Eye (tissue), 1 donor: ENCODE data around the gene RANBP3L.

Experiments used
- DNase-seq: peaks from one replicate; pipeline ENCODE4 v3.0.0-alpha.2; 2015

Gene RANBP3L

GRCh38 chr5:36242534-36243485, 58.9 kb downstream of the RANBP3L start:
- peak; percentile 21 for DNase-seq

- DNase-seq = peak; percentile 99
Measured at GRCh38 chr5:36241631-36242533, 59.8 kb downstream of the RANBP3L start, which contains the start of gene NADK2. Gene NADK2, minus strand, starts transcription at chr5:36241925. Its CDS starts 127 bp downstream, at chr5:36241798.

DNA sequence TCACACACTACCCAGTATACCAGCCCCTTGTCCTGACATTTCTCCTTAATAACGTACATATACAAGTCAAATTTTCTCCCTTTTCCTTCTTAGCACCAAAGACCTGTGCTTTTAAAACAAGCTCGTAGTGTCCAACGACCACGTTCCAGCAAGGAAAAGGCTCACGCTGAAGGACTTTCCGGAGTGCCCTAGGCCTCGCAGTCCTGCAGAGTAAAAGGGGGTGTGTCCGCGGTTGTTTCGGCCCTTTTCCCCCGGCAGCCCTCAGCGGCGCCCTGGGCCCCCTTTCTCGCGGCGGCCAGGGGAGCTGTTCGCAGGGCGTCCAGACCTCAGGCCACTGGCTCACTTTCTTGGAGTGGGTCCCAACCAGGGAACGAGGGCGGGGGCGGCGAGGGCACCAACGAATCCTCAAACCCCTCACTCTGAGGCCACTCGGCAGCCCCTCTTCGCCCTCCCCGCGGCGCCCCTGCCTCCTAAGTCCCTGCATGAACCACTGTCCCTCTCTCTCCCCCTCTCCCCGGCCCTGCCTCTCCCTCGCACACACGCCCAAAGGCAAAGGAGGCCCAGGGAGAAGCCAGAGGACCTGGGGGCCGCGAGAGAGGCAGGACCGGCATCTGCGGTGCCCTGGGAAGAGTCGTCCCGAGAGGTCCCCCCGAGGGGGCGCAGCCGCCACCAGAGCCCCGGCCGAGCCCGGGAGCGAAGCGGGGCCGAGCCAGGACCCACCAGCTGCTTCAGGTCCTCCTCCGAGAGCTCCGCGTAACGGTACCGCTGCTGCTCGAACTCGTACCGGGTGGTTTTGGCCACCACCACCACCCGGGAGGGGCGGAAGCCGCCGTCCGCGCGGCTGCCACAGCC, 60.7 kb downstream of the RANBP3L start:
- DNase-seq = peak; percentile 90

DNA sequence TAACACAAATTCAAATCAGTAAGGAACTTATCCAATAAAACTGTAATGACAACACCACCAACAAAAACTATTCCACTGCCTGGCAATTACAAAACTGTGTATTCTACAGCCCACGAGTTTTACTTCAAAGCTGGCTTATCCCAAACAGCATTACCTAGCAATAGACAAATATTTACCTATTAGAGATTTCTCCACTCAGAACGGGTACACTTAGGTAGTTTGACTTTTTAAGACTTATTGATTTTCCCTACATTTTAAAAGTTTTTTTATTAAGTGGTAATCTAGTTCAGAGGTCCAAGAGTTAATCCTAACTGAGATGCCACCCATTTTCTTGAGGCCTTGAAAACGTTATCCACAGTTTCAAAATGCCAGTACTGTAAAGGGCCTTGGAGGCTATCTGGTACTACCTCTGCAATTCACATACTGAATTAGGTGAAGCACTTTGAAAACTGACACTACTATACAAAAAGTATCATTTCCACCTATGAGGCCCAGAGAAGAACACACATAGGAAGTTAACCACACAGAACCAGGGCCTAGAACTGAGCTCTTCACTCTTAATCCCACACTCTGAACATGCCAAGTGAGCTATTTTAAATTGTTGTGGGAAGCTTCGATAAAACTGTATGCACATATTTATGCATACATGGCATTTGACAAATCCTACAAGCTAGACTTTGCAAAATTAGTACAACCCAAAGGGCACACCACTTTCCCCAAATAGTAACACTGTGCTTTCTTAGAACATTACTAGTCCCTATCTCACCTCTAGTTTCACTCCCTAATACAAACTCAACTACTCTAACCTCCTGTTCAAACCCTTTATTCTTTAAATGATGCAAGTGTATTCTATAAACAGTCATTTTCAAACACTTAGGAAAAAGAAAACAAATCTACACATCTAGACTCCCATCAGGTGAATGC, 62.1 kb downstream of the RANBP3L start:
- no peak for DNase-seq

DNA sequence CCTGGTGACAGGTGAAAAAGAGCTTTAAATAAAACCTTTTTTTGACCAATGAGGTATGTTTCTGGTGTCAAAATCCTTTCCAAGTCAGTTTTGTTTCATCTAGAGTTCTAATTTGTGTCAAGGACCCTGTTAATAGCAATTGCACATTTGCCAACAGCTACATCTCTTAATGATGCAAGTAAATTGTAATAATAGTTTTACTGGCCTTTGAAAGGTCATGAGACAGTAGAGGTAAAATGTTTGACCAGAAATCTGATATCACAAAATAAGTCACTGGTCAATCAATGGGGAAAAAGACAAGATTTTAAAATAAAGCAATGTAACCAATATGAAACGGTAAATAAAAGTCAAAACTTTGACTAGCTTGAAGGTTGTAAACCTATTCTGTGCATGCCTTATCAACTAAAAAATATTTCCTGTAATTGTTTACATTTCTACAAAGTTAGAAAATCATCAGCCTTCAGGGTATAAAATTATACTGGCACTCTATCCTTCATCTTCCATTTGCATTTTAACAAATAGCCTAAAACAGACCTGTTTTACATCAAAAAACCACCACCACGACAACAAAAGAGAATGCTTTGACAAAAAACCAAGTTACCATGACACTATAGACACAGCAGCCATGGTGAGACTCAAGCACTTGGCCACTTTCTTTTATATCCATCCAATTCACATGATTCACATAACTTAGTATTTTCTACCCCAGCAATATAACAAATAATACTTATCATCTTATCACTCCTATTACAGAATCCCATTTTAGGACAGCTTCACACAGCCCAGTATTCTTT, 63.0 kb downstream of the RANBP3L start:
- no peak for DNase-seq

- no peak for DNase-seq
Measured at GRCh38 chr5:36237751-36238150, 64.0 kb downstream of the RANBP3L start.

DNA sequence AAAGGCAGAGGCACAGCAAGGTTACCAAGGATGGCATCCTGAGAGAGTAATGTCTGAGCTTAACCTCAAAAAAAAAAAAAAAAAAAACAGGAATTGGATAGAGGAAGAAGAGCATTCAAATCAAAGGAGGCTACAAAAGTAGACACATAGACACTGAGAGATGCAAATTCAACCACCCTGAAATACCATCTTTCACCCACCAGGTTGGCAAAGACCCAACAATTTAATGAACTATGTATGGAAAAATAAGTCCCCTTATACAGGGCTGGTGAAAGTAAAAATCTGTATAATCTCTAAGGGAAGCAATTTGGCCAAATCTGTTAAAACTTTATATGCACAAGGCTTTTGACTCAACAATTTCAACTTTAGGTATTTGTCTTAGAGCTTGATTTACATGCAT, 64.9 kb downstream of the RANBP3L start:
- DNase-seq = no peak

DNA sequence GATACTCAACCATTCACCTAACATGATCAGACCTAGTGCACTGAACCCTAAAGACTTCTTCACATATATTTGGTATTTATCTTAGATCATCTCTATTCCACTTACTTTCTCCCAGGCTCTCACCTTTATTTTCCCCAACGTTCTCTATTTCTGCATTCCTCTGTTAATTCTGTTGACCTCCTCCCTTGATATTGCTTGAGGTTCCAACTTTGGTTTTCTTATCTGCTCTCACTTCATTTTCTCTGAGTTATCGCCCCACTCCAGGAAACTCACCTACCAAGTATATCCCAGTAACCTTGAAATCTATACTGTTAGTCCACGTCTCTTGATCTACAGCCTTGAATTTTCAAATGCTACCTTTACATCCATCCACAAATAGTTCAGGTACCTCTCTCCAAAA, 69.2 kb downstream of the RANBP3L start:
- no peak for DNase-seq

DNA sequence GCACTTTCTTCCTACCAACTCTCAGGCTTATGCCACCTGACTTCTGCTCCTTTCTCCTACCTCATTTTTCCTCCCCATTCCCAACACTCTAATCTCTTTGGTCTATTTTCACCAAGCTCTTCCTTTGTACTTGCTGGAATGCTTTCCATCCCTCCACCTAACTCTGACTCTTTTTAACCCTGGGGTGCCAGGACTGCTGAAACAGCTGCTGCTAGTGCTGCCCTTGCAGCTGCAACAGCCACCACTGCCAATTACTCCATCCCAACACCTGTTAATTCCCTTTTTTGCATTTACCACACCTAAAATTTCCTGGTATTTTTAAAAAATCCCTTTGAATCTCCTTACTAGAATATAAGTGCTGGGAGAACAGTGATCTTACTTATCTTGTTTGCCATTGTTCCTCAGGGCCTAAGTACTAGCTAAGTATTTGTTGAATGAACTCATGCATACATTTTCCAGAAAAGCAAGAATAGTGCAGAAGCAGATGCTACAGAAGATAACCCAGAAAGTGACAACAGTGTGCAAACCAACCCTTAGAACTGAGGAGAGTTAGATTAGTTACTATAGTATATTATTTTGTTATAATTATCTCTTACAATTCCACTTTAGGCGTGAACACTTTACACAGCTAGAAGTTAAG, 71.4 kb downstream of the RANBP3L start:
- no peak for DNase-seq

DNA sequence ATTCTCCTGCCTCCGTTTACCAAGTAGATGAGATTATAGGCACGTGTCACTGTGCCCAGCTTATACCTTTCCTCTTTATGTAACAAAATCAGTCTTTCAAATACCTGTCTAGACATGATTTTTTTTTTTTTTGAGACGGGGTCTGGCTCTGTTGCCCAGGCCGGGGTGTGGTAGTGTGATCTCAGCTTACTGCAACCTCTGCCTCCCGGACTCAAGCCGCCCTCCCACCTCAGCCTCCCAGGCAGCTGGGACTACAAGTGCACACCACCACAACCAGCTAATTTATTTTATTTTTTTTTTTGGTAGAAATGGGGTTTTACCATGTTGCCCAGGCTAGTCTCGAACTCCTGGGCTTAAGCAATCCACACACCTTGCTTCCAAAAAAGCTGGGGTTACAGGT, 73.2 kb downstream of the RANBP3L start:
- DNase-seq = no peak

DNA sequence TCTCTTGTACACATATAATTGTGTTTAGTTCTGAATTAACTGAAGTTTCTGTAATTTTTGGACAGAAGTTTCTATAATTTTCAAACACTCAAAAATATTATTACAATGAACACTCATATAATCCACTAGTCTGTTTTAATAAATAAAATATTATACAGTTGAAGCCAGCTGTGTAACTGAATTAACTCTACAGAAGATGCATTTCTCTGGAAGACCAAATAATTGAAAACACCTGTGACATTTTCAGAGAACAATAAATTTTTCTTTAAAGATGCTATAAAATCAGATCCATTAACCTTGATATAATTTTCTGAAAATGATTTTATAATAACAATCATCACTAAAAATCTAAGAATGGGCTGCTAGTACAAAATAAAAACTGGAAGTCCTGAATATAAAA, 74.7 kb downstream of the RANBP3L start:
- DNase-seq = no peak

DNA sequence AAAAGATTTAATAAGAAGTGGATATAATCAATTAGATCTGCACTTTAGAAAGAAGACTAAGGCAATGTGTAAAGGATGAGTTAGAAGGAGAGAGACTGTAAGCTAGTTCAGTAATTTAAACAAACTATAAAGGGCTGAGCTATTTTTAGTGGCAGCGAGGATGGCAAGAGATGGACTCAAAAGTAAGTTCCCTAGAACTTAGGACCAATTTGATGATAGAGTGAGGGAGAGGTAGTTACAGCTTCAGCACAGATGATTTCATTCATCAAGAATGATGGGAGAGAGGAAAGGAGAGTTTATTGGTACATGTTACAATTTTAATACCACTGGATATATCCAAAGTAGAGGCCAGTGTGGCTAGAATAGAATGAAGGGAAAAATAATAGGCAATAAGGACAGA, 79.1 kb downstream of the RANBP3L start:
- DNase-seq = no peak

GRCh38 chr5:36217988-36218387, 83.7 kb downstream of the RANBP3L start:
- DNase-seq = no peak

DNA sequence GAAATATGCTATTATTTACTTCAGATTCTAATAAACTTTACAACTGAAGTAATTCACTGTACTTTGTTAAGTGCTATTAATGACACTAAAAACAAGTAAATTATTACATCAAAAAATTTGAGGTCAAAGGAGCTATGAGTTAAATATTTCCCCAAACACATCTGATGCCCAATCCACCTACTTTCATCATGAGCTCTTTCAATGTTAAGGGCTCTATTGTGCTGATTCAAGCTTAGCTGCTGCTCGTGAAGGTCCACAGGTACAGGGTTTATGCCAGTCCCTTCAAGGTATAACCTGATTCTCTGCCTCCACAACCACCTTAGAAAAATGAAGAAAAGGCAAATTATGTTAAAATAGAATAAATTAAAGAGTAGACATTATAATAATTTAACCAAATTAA, 84.1 kb downstream of the RANBP3L start:
- no peak for DNase-seq

- DNase-seq = no peak
Measured at GRCh38 chr5:36215910-36216309, 85.8 kb downstream of the RANBP3L start.

- DNase-seq = no peak
Measured at GRCh38 chr5:36214436-36214835, 87.3 kb downstream of the RANBP3L start.

GRCh38 chr5:36209664-36210063, 92.0 kb downstream of the RANBP3L start:
- DNase-seq = no peak

- DNase-seq = no peak
Measured at GRCh38 chr5:36208786-36209185, 92.9 kb downstream of the RANBP3L start.

DNA sequence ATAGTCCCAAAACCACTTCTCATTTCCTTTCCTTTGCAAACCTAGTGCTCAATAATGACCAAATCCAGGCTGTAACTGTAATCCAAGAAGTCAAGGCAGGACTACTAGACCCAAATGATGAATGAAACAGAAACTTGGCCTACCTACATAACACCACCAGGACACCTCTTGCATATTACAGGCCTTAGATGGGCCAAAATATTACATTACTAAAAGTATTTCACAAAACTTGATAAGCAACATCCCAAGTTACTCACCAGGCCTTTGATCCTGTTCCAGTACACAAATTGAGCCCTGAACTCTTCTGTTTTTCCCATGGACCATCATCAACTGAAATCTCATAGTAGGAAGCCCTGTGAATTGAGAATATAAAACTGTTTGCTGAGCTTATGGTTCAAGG, 94.8 kb downstream of the RANBP3L start:
- DNase-seq = no peak

- no peak for DNase-seq
Measured at GRCh38 chr5:36205329-36205728, 96.4 kb downstream of the RANBP3L start.
